ELR (cell line): ENCODE measurements around the gene MEOX1.

Experiments
- DNase-seq: peaks from one replicate; pipeline ENCODE4 v3.0.0-alpha.2; 2015; ENCODE audit warnings: low read depth

Gene MEOX1

GRCh38 chr17:43655693-43656255 lies 5.9 kb downstream of the MEOX1 start:
- no peak for DNase-seq

- DNase-seq = no peak
These were observed 9.6 kb downstream of the MEOX1 start for GRCh38 chr17:43652124-43652480.

- DNase-seq = no peak
These were observed 11.3 kb downstream of the MEOX1 start for GRCh38 chr17:43650471-43650870.

DNA sequence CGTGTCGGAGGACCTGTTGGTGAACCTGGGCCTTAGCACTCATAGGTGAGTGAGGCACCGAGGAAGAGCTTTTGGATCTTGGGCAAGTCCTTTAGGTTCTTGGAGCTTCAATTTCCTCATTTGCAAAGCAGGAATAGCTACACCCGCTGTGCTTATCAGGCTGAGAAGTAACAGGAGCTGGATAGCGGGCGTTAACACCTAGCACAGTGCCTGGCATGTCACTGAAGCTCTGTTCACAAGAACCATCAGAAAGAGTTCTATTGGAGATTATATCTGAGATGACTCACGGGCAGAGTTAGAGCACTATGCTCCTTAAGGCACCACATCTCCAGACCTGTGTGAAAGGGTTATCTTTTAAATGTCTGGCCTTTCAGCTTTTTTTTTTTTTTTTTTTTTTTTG lies 12.8 kb downstream of the MEOX1 start:
- DNase-seq = no peak

DNA sequence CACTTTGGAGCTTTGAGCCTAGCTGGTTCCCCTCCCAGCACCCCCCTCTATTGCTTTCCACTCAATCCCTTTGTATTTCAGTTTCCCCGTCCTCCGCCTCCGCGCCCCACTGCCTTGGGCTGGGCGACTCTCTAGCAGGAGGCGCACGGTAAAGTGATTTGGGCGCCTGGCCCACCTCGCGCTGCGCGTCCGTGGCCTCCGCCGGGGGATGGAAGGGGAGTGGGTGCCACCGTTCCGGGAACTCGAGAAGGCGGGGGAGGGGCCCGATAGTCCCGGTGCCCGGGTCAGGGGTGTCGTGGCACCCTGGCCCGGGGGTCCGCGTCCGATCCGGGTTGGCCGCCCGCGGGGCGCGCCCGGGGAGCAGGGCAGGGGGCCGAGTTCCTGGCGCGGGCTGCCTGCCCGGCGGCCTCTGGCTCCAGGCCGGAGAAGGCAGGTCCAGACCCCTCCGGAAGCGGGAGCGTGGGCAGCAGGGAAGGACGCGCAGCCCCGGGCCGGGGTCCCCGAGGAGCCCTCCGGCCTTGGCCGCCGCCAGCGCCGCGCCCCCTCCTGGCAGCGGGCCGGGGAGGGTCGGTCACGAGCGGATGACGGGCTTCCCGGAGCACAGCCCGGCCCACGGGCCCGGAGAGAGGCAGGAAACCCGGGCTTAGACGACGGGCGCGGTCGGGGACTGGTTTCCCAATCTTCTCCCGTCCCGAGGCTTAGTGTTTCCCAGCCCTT lies 15.8 kb downstream of the MEOX1 start:
- DNase-seq = peak; percentile 56

GRCh38 chr17:43645450-43645764 lies 16.3 kb downstream of the MEOX1 start:
- DNase-seq = no peak

GRCh38 chr17:43644081-43644480 lies 17.6 kb downstream of the MEOX1 start:
- no peak for DNase-seq

DNA sequence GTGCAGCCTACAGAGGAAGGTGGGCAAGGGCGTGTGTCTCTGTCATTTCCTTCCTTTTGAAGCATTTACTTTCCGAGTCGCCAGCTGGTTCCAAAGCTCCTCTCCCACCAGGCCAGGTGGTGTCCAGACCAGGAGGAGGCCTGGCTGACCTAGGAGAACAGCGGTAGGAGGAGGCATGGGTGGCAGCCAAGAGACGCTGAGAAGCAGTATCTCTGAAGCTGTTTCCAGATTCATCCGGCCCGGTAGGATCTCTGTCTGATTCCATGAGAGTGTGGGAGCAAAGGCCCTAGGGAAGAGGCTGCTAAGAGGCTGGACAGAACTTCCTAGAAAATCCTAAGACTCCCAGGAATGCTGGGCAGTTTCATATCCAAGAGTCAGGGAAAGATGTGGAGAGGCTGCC lies 20.3 kb downstream of the MEOX1 start:
- DNase-seq = no peak

GRCh38 chr17:43640491-43641252 lies 21.1 kb downstream of the MEOX1 start:
- DNase-seq = no peak

DNA sequence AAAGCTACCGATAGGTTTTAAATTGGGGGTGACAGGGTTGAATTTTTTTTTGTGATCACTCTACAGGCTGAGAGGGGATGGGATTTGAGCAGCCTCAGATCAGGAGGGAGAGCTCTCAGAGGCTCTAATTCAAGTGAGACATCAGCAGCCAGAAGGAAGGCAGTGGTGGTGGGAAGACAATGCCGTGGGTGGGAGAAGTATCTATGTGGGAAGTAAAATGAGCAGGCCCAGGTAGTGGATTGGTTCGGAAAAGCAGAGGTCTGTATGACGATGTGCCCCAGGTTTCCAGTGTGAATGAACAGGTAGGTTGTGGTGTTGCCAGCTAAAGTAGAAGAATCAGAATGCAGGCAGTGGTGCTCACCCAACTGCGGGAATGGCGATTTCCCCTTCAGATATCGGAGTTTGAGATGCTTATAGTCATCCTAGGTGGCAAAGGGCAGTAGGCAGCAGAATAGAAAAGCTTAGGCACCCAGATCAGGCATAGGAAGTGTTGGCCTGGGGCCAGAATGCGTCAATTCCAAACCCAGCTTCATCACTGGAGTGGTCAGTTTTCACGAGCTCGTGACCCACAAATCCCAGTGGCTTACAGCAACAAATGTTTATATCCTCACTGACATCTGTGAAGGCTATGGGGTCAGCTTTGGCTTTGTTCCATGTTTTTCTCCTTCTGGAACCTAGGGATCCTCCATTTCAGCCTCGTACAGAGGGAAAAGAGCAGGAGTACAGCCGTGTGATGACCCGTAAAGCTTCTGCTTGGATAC lies 24.0 kb downstream of the MEOX1 start:
- DNase-seq = no peak

DNA sequence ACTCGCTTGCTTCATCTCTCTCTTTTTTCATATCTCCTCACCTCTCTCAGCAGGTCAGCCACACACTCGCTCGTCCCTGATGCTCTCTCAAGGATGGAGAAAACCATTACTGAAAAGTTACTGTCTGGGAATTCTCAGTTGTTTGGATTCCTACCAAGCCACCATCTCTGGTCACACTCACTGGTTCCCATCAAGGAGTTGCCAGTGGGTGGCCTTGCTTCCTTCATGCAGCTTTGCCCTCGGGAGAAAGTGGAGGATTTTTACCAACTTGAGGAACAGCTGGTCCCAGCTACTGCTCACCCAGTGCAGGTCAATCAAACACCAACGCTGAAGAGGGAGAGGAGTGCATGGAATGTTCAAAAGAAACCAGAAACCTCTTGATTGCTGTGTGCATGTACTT lies 25.3 kb downstream of the MEOX1 start:
- no peak for DNase-seq

- DNase-seq = no peak
These were observed 27.1 kb downstream of the MEOX1 start for GRCh38 chr17:43634591-43635125.

- DNase-seq = no peak
These were observed 29.5 kb downstream of the MEOX1 start for GRCh38 chr17:43632221-43632620.

DNA sequence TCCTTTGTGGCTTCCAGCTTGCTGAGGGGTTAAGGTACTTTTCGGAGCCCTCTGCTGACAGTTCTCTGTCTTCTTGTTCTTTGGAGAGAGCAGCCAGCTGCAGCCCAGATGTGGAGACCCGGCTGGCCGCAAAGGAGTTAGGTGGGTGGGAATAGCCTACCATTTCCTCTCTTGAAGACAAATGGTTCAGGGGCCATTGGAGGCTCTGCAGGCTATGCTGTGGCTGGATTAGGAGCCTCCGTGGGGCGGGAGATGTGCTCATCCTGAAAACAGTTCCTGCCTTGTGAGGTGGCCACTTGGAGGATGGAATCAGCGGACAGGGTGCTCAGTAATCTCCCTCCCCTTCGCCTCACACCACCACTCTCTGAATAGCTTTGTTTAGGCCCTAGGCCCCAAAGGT lies 30.3 kb downstream of the MEOX1 start:
- DNase-seq = no peak

DNA sequence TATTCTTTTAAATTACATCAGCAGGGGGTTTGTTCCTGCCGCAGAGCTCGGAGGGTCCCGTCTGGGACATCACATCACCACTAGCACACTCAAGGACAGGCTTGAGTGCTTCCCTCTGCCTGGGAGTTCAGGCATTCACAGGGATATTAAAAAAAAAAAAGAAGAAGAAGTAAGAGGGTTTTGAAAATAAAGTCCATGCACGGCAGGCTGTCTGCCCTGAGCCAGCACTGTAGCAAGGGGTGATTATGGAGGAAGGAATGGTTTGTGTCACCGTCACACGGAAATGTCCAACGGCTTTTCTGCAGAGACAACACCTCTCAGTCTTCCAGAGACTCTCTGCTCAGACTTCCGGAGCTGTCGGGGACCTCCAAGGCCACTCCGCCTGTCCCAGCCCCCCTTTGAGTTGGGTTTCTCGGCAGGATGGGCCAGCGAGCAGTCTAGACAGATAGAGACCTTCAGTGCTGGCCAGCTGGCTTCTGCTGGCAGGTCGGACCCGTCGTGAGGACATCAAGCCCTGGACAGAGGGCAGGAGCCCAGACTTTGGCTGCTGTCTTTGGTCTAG lies 33.6 kb downstream of the MEOX1 start:
- no peak for DNase-seq

DNA sequence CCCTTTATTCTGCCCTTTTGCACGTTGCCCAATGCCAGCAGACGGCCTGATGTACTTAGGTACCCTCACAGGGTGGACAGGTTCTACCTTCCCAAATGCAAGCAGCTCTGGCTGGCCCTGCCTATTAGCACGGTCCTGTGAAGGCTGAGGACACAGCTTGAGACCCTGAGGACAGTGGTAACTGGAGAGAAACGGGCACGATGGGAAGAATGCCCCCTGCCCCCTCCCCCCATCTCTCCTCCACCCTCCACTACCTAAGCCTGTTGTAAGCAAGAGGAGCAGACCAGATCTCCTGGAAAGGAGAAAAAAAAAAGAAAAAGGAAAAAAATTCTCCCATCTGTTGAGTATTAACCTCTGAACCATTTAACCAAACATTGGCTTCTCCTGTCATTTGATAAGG lies 34.1 kb downstream of the MEOX1 start:
- no peak for DNase-seq

- no peak for DNase-seq
These were observed 35.7 kb downstream of the MEOX1 start for GRCh38 chr17:43626023-43626422.

DNA sequence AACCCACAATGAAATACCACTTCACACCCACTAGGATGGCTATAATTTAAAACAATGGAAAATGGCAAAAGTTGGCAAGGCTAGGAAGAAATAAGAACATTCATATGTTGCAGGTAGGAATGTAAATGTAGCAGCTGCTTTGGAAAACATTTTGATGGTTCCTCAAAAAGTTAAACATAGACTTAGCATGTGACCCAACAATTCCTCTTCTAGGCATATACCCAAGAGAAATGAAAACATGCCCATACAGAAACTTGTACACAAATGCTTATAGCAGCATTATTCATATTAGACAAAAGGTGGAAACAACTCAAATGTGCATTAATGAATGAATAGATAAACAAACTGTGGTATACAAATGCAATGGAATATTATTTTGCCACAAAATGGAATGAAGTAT lies 36.1 kb downstream of the MEOX1 start:
- DNase-seq = no peak

- no peak for DNase-seq
These were observed 41.1 kb downstream of the MEOX1 start for GRCh38 chr17:43620581-43620980.

GRCh38 chr17:43620147-43620546 lies 41.6 kb downstream of the MEOX1 start:
- no peak for DNase-seq

DNA sequence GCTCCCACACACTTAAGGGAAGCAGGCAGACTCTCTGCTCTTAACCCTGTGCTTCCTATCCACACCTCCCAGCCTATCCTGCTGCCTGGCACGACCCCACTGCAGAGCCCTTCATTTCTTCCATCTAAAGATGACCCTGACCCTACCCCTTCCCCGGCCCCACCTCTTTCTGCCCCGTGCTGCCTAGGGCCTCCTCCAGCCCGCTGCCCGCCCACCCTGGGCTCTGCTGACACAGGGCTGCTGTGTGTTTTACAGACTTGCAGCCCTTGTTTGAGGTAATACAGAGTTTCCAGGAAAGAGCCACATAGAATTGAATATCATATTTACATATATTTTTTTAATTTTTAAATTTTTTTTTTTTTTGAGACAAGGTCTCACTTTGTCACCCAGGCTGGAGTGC lies 42.0 kb downstream of the MEOX1 start:
- no peak for DNase-seq

DNA sequence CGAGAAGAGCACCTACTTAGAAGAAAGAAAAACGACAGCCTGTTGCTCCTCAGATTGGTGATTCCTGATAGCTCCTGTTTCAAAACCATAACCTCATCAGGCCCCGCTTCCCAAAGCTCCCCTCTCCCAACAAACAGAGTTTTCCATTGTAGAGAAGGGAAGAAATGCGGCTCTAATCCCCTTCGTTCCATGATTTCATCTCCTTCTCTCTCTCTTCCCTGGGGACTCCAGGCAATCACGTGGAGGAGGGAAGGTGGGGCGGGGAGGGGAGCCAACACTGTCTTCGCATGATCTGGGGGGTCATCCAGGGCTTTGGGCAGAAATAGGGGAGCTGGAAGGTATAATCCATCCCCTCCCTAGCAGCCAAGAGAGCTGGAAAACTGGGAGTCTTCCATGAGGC lies 43.4 kb downstream of the MEOX1 start:
- DNase-seq = no peak
